HepG2 (cell line): ENCODE measurements around the gene TSSK2.

Source experiments
- TCF12 ChIP-seq, 2 experiments: fragments of 450-650 bp in 1 of 2; sonication (generic) in 1 of 2; formaldehyde crosslinking in 1 of 2; IDR thresholded peaks; 2 replicates each; pipeline versions ENCODE4 v1.6.1 to v1.8.0; 2017 to 2022; ENCODE audit warnings: antibody characterized with exemption in 1 of 2, mild to moderate bottlenecking in 1 of 2, missing genetic modification reagents in 1 of 2, moderate library complexity in 1 of 2
- U2AF1 ChIP-seq: fragments of 200-400 bp; formaldehyde crosslinking; optimal IDR thresholded peaks from 2 replicates; pipeline ENCODE3; 2017; ENCODE audit warnings: mild to moderate bottlenecking, low read depth, low read length

DNA sequence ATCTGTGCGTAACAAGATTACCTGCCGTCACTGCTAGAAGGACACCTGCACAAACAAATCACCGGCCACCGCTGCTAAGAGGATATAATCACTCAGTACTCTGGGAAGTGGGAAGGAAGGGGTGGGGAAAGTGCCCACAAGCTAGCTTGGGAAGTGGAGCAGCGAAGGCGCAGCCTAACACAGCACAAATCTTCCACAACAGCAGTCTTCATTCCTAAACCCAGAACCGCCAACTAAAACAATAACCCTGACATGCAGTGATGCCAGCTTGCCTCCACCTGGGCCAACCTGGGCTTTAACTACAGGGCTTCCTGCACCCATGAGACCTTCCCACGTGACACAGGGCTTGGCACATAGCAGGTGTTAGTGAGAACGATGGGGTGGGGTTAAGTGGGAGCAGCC, 14.0 kb upstream of the TSSK2 start:
- no peak for TF ChIP-seq TCF12 (IDR thresholded peaks at IDR 0.05)
- TF ChIP-seq TCF12 (CRISPR knock-in tag; IDR thresholded peaks at IDR 0.05) = no peak
- no peak for TF ChIP-seq U2AF1
